Measurements from ENCODE around the gene F8. TPM values are rescaled to one million over a fixed set of nuclear protein-coding genes. Genes with fewer than 3 reads are reported as not detected.

The F8 gene
- total and polyA plus RNA-seq, 10 of the 15 experiments (the other 5 are each of a cell fraction or from before 2014, with no cell fraction given), result 3.0 to 8.1 (median 5.1) TPM

GRCh38 chrX:154802947-154803346 lies 219.6 kb downstream of the F8 start:
- Histone ChIP-seq H3K27ac (ENCODE audit: control insufficient read depth, insufficient read depth) (no peak overlapping the region), H4K20me1 (ENCODE audit: control insufficient read depth, insufficient read depth) (no peaks in the 10 kb centered on the region), H3K4me2 (ENCODE audit: control insufficient read depth, insufficient read depth) (no peak overlapping the region), H3K4me1 (ENCODE audit: control insufficient read depth, insufficient read depth, low read length) (no peaks in the 10 kb centered on the region), H3K27me3 (replicated peaks in 1 of 2; ENCODE audit: control insufficient read depth in 2 of 2, insufficient read depth in 2 of 2, low read length in 1 of 2) (no peaks in the 10 kb centered on the region), H3K9ac (ENCODE audit: control insufficient read depth, insufficient read depth, low read length) (no peak overlapping the region), H2AFZ (ENCODE audit: control insufficient read depth, low read depth, low read length) (no peak overlapping the region), H3K79me2 (ENCODE audit: control insufficient read depth, insufficient read depth, low read length) (no peaks in the 10 kb centered on the region), H3K4me3 (no peak overlapping the region), H3K36me3 (ENCODE audit: control insufficient read depth in 2 of 2, insufficient read depth in 2 of 2, low read length in 1 of 2) (no peaks in the 10 kb centered on the region), H3K9me3 (replicated peaks; ENCODE audit: control insufficient read depth, insufficient read depth, low read length) (no peaks in the 10 kb centered on the region; the same call in 2 of the 3 replicates)
- ChIA-PET SMC1A (ENCODE audit: uncharacterized antibody, unreplicated experiment) (interaction anchor here (1.0 to 1.4 kb wide), 2 partner anchors 15 to 26 kb away, joined by 3 read pairs; no protein-coding TSS in a partner anchor), CTCF (interaction anchor here (0.8 kb wide), 1 partner anchor 10 kb away, joined by 3 read pairs; no protein-coding TSS in a partner anchor), POLR2A (no interaction called here), RAD21 (ENCODE audit: unreplicated experiment) (interaction anchor here (0.8 kb wide), 1 partner anchor 26 kb away, joined by 3 read pairs; no protein-coding TSS in a partner anchor)
- FAIRE-seq (no peak), ATAC-seq (no peak), DNase-seq (ENCODE audit: low read depth, low spot score) (no peak)
- TF ChIP-seq CREM (IDR thresholded peaks at IDR 0.05; ENCODE audit: low read depth) (no peak), POLR2AphosphoS2 (IDR thresholded peaks at IDR 0.05; ENCODE audit: low read depth, low read length) (no peak), TCF7 (IDR thresholded peaks at IDR 0.05; ENCODE audit: borderline replicate concordance) (no peak), ZNF207 (IDR thresholded peaks at IDR 0.05; ENCODE audit: borderline replicate concordance) (no peak), TAF1 (IDR thresholded peaks at IDR 0.05; ENCODE audit: borderline replicate concordance, low read depth, low read length) (no peak)
- no TSS peak for BruUV-seq (replicated peaks)
- 69% methylated on average over 2 of the region's 2 CpGs for WGBS (ENCODE audit: insufficient coverage, insufficient replicate concordance, low lambda C conversion rate, missing lambda C conversion rate)
- in situ Hi-C loops (cut with MboI) (no loop called here), intact Hi-C loops (cut with micrococcal nuclease; ENCODE audit: unreplicated experiment) (no loop called here)

DNA sequence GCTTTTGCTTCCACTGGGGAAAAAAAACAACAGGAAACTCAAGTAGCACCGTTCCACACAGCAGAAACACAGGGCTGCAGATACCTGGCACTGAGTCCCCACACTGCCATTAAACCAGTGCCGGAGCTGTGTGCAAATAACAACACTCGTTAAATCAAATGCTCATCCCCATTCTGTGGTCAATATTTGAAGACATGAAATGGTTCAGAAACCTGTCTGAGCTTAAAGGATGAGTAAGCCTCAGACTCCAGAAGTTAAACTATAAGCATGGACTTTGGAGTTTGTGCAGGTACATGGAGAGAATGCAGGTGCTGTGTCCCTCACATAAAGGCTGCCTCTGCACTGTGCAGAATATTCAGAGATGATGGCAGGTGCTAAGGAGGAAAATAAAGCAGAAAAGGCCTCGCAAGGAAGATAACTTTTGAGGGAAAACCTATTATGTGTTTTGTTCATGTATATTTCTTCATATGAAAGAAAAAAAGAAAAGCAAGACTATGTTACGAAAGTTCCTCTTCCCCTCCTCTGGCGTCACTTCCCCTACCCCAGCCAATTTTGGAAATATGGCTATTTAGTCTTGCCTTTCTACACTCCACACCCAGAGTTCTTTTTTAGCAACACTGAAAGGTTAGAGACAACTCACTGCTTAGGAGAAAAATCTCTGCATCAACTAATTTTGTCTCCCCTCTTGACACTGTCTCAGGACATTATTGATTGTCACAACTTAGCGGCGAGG lies 221.9 kb downstream of the F8 start:
- SMC1A ChIA-PET (ENCODE audit: uncharacterized antibody, unreplicated experiment), result no interaction called here
- H3K36me3 ChIP-seq (ENCODE audit: control insufficient read depth in 2 of 2, insufficient read depth in 2 of 2, low read length in 1 of 2), result no peaks in the 10 kb centered on the region
- CTCF ChIA-PET, result no interaction called here
- H3K27ac ChIP-seq (ENCODE audit: control insufficient read depth, insufficient read depth), result no peak overlapping the region
- 53% methylated on average over 8 of the region's 8 CpGs for WGBS (ENCODE audit: insufficient coverage, insufficient replicate concordance, low lambda C conversion rate, missing lambda C conversion rate)
- H3K9me3 ChIP-seq (replicated peaks; ENCODE audit: control insufficient read depth, insufficient read depth, low read length), result no peaks in the 10 kb centered on the region; the same call in 2 of the 3 replicates
- H3K27me3 ChIP-seq (replicated peaks in 1 of 2; ENCODE audit: control insufficient read depth in 2 of 2, insufficient read depth in 2 of 2, low read length in 1 of 2), result no peaks in the 10 kb centered on the region
- FAIRE-seq (no peak), DNase-seq (ENCODE audit: low read depth, low spot score) (no peak), ATAC-seq (no peak)
- H3K4me2 ChIP-seq (ENCODE audit: control insufficient read depth, insufficient read depth), result no peak overlapping the region
- H3K9ac ChIP-seq (ENCODE audit: control insufficient read depth, insufficient read depth, low read length), result no peak overlapping the region
- RAD21 ChIA-PET (ENCODE audit: unreplicated experiment), result no interaction called here
- no peak overlapping the region for H2AFZ ChIP-seq (ENCODE audit: control insufficient read depth, low read depth, low read length)
- no peak overlapping the region for H3K4me3 ChIP-seq
- TF ChIP-seq RELA (IDR thresholded peaks at IDR 0.05; ENCODE audit: borderline replicate concordance, partially characterized antibody) (no peak), ASH2L (IDR thresholded peaks at IDR 0.05; ENCODE audit: borderline replicate concordance, low read depth) (no peak), ZZZ3 (IDR thresholded peaks at IDR 0.05; ENCODE audit: control insufficient read depth, insufficient read length, low read depth) (no peak), EED (IDR thresholded peaks at IDR 0.05; ENCODE audit: low read depth) (no peak), IRF4 (IDR thresholded peaks at IDR 0.05; ENCODE audit: low read depth, low read length) (no peak), KAT2A (conservative IDR thresholded peaks at IDR 0.05; ENCODE audit: control insufficient read depth, low read depth, low read length) (no peak), PAX5 (IDR thresholded peaks at IDR 0.05; ENCODE audit: borderline replicate concordance, low read depth, low read length) (no peak), CHD4 (IDR thresholded peaks at IDR 0.05) (no peak), WRNIP1 (IDR thresholded peaks at IDR 0.05; ENCODE audit: borderline replicate concordance, low read depth, low read length) (no peak)
- POLR2A ChIA-PET, result no interaction called here
- intact Hi-C loops (cut with micrococcal nuclease; ENCODE audit: unreplicated experiment), result no loop called here
- H3K79me2 ChIP-seq (ENCODE audit: control insufficient read depth, insufficient read depth, low read length), result no peaks in the 10 kb centered on the region
- no TSS peak for BruUV-seq (replicated peaks)
- H4K20me1 ChIP-seq (ENCODE audit: control insufficient read depth, insufficient read depth), result no peaks in the 10 kb centered on the region
- H3K4me1 ChIP-seq (ENCODE audit: control insufficient read depth, insufficient read depth, low read length), result no peaks in the 10 kb centered on the region
- in situ Hi-C loops (cut with MboI), result no loop called here
